SK-N-SH (cell line): ENCODE results near the gene CCDC91.

ENCODE experiments used
- CTCF ChIP-seq: fragments of 200-600 bp; sonication (generic); IDR thresholded peaks from 2 replicates; pipeline ENCODE4 v1.6.1; 2017; ENCODE audit warnings: antibody characterized with exemption, mild to moderate bottlenecking, moderate library complexity
- ELF1 ChIP-seq: IDR thresholded peaks from 2 replicates; pipeline ENCODE4 v1.4.0; 2012
- EZH2phosphoT487 ChIP-seq: fragments of 200-600 bp; sonication (generic); IDR thresholded peaks from 2 replicates; pipeline ENCODE4 v1.6.1; 2017; ENCODE audit warnings: low read depth, mixed run types, mild to moderate bottlenecking, antibody characterized with exemption, moderate library complexity, borderline replicate concordance
- FOXM1 ChIP-seq: IDR thresholded peaks from 2 replicates; pipeline ENCODE4 v1.4.0; 2012; ENCODE audit warnings: low read depth, mild to moderate bottlenecking
- MAX ChIP-seq: IDR thresholded peaks from 2 replicates; pipeline ENCODE4 v1.4.0; 2012; ENCODE audit warnings: low read depth
- MXI1 ChIP-seq: IDR thresholded peaks from 2 replicates; pipeline ENCODE4 v1.6.1; 2012; ENCODE audit warnings: mild to moderate bottlenecking, low read depth, low read length, improper control_type of control experiment
- RAD21 ChIP-seq: IDR thresholded peaks from 2 replicates; pipeline ENCODE4 v1.6.1; 2012; ENCODE audit warnings: mild to moderate bottlenecking, low read length
- RCOR1 ChIP-seq: fragments of 150-350 bp; IDR thresholded peaks from 2 replicates; pipeline ENCODE4 v1.6.1; 2017; ENCODE audit warnings: antibody characterized with exemption, low read length
- REST ChIP-seq: IDR thresholded peaks from 2 replicates; pipeline ENCODE4 v1.6.1; 2012; ENCODE audit warnings: mild to moderate bottlenecking, low read depth, low read length, moderate library complexity
- SIN3A ChIP-seq: IDR thresholded peaks from 2 replicates; pipeline ENCODE4 v1.6.1; 2012; ENCODE audit warnings: low read depth, mild to moderate bottlenecking, low read length, moderate library complexity, borderline replicate concordance
- TCF12 ChIP-seq: IDR thresholded peaks from 2 replicates; pipeline ENCODE4 v1.4.0; 2012

- TF ChIP-seq CTCF (no peak), MAX (no peak), EZH2phosphoT487 (no peak), ELF1 (no peak), REST (no peak), TCF12 (no peak), SIN3A (no peak), MXI1 (no peak), RAD21 (no peak), FOXM1 (no peak), RCOR1 (no peak)
Observed at GRCh38 chr12:28235015-28235414, 44.8 kb downstream of the CCDC91 start.
